ENCODE measurements around the gene KIF4B.
"Not testable (repeated sequence)": the region's sequence is repeated elsewhere in the genome, so short reads cannot be mapped to it uniquely, and the experiment has no call there.

Gene KIF4B

DNA sequence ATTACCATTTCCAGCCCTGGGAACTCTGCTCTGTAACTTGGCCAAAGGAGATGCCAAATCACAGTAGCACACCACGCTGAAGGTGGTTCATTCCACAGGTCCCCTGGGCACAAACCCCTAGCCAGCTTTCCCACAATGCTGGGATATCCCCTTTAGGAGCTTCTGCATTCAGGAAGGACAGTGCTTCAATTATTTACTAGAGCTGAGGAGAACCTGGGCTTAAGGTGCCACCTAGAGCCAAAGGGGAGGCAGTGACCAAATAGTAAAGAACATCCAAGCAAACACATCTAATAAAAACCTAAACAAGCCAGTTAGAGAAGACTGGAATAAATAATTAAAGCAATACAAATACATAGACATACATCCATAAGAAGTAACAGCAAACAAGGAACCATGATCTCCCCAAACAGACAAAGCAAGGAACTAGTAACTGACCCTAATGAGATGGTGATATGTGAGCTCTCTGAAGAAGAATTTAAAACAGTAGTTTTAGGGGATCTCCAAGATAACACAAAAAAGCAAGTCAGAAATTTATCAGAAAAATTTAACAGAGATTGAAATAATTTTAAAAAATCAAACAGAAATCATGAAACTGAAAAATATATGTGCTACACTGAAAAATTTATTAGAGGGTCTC, 14.6 kb downstream of the KIF4B start:
- WGBS, 2 experiments (ENCODE audit: insufficient coverage in 2 of 2): 10 to 25% methylated on average over 1 of the region's 1 CpG
- Histone ChIP-seq H3K4me3 (ENCODE audit: extremely low read depth, insufficient read depth, low read length, poor library complexity, severe bottlenecking) (no peak overlapping the region), H3K4me1 (ENCODE audit: control insufficient read depth, insufficient read depth, low read length, poor library complexity, severe bottlenecking) (no peaks in the 10 kb centered on the region), H3K27ac (ENCODE audit: low read depth, low read length, severe bottlenecking) (no peak overlapping the region), H3K9me3 (ENCODE audit: control insufficient read depth, low read length) (no peaks in the 10 kb centered on the region), H3K36me3 (ENCODE audit: control insufficient read depth, insufficient read depth, low read length) (no peaks in the 10 kb centered on the region)

DNA sequence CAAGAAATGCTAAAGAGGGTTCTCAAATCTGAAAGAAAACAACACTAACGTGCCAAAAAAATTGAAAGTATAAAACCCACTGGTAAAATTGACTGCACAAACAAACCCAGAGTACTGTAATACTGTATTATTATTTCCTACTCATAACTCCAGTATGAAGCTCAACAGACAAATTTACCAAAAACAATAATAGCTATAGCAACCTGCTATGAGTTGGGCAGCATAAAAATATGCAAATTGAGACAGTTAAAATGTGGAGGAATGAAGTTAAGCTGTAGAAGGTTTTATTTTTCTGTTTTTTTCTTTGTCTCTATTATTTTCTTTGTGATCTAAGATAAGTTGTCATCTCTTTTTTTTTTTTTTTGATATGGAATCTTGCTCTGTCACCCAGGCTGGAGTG, 15.7 kb downstream of the KIF4B start:
- H3K4me3 ChIP-seq (ENCODE audit: extremely low read depth, insufficient read depth, low read length, poor library complexity, severe bottlenecking): no peak overlapping the region
- WGBS, 2 experiments (ENCODE audit: insufficient coverage in 2 of 2): no CpG with 5 or more reads among the region's 1 CpG

GRCh38 chr5:155034145-155034744, 20.7 kb downstream of the KIF4B start:
- H3K36me3 ChIP-seq (ENCODE audit: control insufficient read depth, insufficient read depth, low read length); H3K9me3 ChIP-seq (ENCODE audit: control insufficient read depth, low read length); H3K4me3 ChIP-seq (ENCODE audit: extremely low read depth, insufficient read depth, low read length, poor library complexity, severe bottlenecking); H3K27ac ChIP-seq (ENCODE audit: low read depth, low read length, severe bottlenecking); H3K4me1 ChIP-seq (ENCODE audit: control insufficient read depth, insufficient read depth, low read length, poor library complexity, severe bottlenecking): not testable (repeated sequence)
- WGBS, 2 experiments (ENCODE audit: insufficient coverage in 2 of 2): no CpG with 5 or more reads among the region's 1 CpG

More for the DNA sequence above, 15.7 kb downstream of the KIF4B start:
- H3K27ac ChIP-seq (ENCODE audit: low read depth, low read length, severe bottlenecking): no peak overlapping the region
- no peaks in the 10 kb centered on the region for H3K9me3 ChIP-seq (ENCODE audit: control insufficient read depth, low read length)
- no peaks in the 10 kb centered on the region for H3K36me3 ChIP-seq (ENCODE audit: control insufficient read depth, insufficient read depth, low read length)
- no peaks in the 10 kb centered on the region for H3K4me1 ChIP-seq (ENCODE audit: control insufficient read depth, insufficient read depth, low read length, poor library complexity, severe bottlenecking)

DNA sequence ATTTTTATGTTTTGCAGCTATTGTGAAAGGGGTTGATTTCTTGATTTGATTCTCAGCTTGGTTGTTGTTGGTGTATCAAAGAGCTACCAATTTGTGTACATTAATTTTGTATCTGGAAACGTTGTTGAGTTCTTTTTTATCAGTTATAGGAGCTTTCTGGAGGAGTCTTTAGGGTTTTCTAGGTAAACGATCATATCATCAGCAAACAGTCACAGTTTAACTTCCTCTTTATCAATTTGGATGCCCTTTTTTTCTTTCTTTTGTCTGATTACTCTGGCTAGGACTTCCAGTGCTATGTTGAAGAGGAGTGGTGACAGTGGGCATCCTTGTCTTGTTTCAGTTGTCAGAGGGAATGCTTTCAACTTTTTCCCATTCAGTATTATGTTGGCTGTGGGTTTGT, 21.5 kb downstream of the KIF4B start:
- not testable (repeated sequence) for H3K27ac ChIP-seq (ENCODE audit: low read depth, low read length, severe bottlenecking)
- no CpG with 5 or more reads among the region's 2 CpGs for WGBS, 2 experiments (ENCODE audit: insufficient coverage in 2 of 2)

DNA sequence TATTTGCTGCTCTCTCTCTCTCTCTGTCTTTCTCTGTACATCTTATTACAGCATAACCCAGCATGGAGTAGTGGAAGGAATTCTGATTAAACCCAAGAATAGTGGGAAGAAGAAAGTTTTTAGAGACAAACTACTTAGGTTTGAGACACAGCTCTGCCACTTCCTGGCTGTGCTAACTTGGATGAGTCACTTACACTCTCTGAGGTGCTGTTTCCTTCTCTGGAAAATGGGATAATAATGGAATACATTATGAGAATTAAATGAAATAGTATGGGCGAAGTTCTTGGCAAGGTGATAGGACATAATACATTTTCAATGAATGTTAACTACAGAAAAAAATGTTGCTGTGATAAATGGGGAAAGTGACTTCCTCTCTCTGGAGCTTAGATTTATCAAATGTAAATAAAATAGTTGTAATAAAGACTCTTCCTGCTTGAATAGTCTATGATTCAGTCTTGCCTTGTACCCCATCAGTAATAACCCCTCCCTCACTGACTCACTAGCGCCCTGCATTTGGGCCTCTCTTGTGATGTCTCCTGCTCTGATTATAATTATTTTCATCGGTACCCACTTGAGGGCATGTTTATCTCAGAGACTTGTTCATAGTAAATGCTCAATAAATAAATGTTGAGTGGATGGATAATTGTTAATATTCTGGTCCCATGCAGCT, 27.6 kb downstream of the KIF4B start:
- Histone ChIP-seq H3K36me3 (ENCODE audit: control insufficient read depth, insufficient read depth, low read length) (no peaks in the 10 kb centered on the region), H3K9me3 (ENCODE audit: control insufficient read depth, low read length) (no peaks in the 10 kb centered on the region), H3K27ac (ENCODE audit: low read depth, low read length, severe bottlenecking) (no peak overlapping the region), H3K4me3 (ENCODE audit: extremely low read depth, insufficient read depth, low read length, poor library complexity, severe bottlenecking) (no peak overlapping the region), H3K4me1 (ENCODE audit: control insufficient read depth, insufficient read depth, low read length, poor library complexity, severe bottlenecking) (no peaks in the 10 kb centered on the region)
- no CpG with 5 or more reads among the region's 3 CpGs for WGBS, 2 experiments (ENCODE audit: insufficient coverage in 2 of 2)

More for the DNA sequence above, 21.5 kb downstream of the KIF4B start:
- not testable (repeated sequence) for H3K4me3 ChIP-seq (ENCODE audit: extremely low read depth, insufficient read depth, low read length, poor library complexity, severe bottlenecking); H3K36me3 ChIP-seq (ENCODE audit: control insufficient read depth, insufficient read depth, low read length); H3K4me1 ChIP-seq (ENCODE audit: control insufficient read depth, insufficient read depth, low read length, poor library complexity, severe bottlenecking); H3K9me3 ChIP-seq (ENCODE audit: control insufficient read depth, low read length)

DNA sequence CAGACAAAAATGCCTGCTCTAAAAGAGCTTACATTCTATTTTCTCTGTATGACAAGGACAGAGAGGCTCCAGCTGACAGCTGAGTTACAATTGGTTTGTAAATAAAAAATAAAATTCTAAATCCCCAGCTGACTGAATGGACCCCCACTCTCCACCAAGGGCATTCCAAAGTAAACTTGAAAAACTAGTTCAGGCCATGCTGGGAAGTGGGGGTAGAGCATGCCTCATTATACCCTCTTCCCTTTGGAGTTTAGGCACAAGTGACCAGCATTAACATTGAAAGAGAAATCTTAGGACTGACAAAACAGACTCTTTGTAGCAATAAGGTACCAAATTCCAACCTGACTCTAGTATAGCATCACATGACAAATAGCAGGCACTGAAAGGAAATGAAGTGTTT, 31.0 kb downstream of the KIF4B start:
- H3K4me1 ChIP-seq (ENCODE audit: control insufficient read depth, insufficient read depth, low read length, poor library complexity, severe bottlenecking): no peaks in the 10 kb centered on the region
- no peak overlapping the region for H3K4me3 ChIP-seq (ENCODE audit: extremely low read depth, insufficient read depth, low read length, poor library complexity, severe bottlenecking)
- no peak overlapping the region for H3K27ac ChIP-seq (ENCODE audit: low read depth, low read length, severe bottlenecking)
- H3K9me3 ChIP-seq (ENCODE audit: control insufficient read depth, low read length): no peaks in the 10 kb centered on the region
- no peaks in the 10 kb centered on the region for H3K36me3 ChIP-seq (ENCODE audit: control insufficient read depth, insufficient read depth, low read length)

GRCh38 chr5:155046591-155046990, 33.0 kb downstream of the KIF4B start:
- WGBS, 2 experiments (ENCODE audit: insufficient coverage in 2 of 2): 64 to 73% methylated on average over 1 to 2 of the region's 2 CpGs
- Histone ChIP-seq H3K36me3 (ENCODE audit: control insufficient read depth, insufficient read depth, low read length) (no peaks in the 10 kb centered on the region), H3K27ac (ENCODE audit: low read depth, low read length, severe bottlenecking) (no peak overlapping the region), H3K4me3 (ENCODE audit: extremely low read depth, insufficient read depth, low read length, poor library complexity, severe bottlenecking) (no peak overlapping the region), H3K9me3 (ENCODE audit: control insufficient read depth, low read length) (no peaks in the 10 kb centered on the region), H3K4me1 (ENCODE audit: control insufficient read depth, insufficient read depth, low read length, poor library complexity, severe bottlenecking) (peaks cover 3% of the 10 kb centered on the region)

DNA sequence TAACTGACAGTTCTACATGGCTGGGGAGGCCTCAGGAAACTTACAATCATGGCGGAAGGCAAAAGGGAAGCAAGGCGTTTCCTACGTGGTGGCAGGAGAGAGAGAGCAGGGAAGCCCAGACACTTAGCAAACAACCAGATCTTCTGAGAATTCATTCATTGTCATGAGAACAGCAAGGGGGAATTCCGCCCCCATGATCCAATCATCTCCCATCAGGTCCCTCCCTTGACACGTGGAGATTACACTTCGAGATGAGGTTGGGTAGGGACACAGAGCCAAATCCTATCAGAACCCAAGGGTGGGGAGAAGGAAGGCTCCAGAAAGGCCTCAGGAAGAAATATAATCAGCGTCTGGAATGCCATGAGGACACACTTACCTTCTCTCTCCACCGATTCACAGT, 34.3 kb downstream of the KIF4B start:
- no peak overlapping the region for H3K27ac ChIP-seq (ENCODE audit: low read depth, low read length, severe bottlenecking)
- no peaks in the 10 kb centered on the region for H3K9me3 ChIP-seq (ENCODE audit: control insufficient read depth, low read length)
- WGBS, 2 experiments (ENCODE audit: insufficient coverage in 2 of 2): 86 to 92% methylated on average over 5 of the region's 8 CpGs
- H3K4me1 ChIP-seq (ENCODE audit: control insufficient read depth, insufficient read depth, low read length, poor library complexity, severe bottlenecking): peaks cover 3% of the 10 kb centered on the region
- no peaks in the 10 kb centered on the region for H3K36me3 ChIP-seq (ENCODE audit: control insufficient read depth, insufficient read depth, low read length)
- no peak overlapping the region for H3K4me3 ChIP-seq (ENCODE audit: extremely low read depth, insufficient read depth, low read length, poor library complexity, severe bottlenecking)

GRCh38 chr5:155049569-155050383, 36.2 kb downstream of the KIF4B start:
- 31 to 50% methylated on average over 1 of the region's 1 CpG for WGBS, 2 experiments (ENCODE audit: insufficient coverage in 2 of 2)
- H3K4me3 ChIP-seq (ENCODE audit: extremely low read depth, insufficient read depth, low read length, poor library complexity, severe bottlenecking): no peak overlapping the region
- H3K9me3 ChIP-seq (ENCODE audit: control insufficient read depth, low read length): no peaks in the 10 kb centered on the region

DNA sequence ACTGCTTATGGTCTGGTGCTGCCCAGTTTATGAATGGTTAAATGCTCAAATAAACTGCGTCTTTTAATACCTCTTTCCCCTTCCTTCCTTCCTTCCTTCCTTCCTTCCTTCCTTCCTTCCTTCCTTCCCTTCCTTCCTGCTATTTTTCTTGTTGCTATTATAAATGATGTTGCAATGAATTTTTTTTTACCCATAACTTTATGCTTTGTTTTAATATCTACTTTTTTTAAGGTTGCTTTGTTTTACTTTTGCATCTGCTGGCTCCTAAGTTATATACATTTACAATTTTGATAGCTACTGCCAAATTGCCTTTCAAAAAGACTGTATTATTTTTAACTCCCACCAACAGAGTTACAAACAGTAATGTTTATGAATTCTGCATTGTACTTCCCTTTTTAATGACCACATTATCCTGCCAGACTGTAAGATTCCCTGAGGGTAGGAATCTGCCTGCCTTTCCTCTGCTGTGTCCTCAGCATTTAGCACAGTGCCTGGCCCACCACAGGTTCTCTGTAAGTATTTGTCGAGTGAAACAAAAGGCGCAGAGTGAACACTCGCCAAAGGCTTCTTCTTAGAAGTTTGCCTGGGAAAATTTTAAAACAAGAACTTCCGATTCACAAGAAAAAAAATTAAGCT, 36.9 kb downstream of the KIF4B start:
- no peak overlapping the region for H3K4me3 ChIP-seq (ENCODE audit: extremely low read depth, insufficient read depth, low read length, poor library complexity, severe bottlenecking)
- H3K36me3 ChIP-seq (ENCODE audit: control insufficient read depth, insufficient read depth, low read length): no peaks in the 10 kb centered on the region
- H3K27ac ChIP-seq (ENCODE audit: low read depth, low read length, severe bottlenecking): no peak overlapping the region
- H3K9me3 ChIP-seq (ENCODE audit: control insufficient read depth, low read length): no peaks in the 10 kb centered on the region
- peaks cover 12% of the 10 kb centered on the region for H3K4me1 ChIP-seq (ENCODE audit: control insufficient read depth, insufficient read depth, low read length, poor library complexity, severe bottlenecking)
- 80% methylated on average over 2 of the region's 5 CpGs; no CpG with 5 or more reads in 1 of the 2 experiments for WGBS, 2 experiments (ENCODE audit: insufficient coverage in 2 of 2)

More at GRCh38 chr5:155049569-155050383, 36.2 kb downstream of the KIF4B start:
- Histone ChIP-seq H3K4me1 (ENCODE audit: control insufficient read depth, insufficient read depth, low read length, poor library complexity, severe bottlenecking) (peaks cover 12% of the 10 kb centered on the region), H3K27ac (ENCODE audit: low read depth, low read length, severe bottlenecking) (no peak overlapping the region), H3K36me3 (ENCODE audit: control insufficient read depth, insufficient read depth, low read length) (no peaks in the 10 kb centered on the region)

All from mesodermal cell (in vitro differentiated cells).